ENCODE measurements around the gene PCTP. TPM values are rescaled to one million over a fixed set of nuclear protein-coding genes. Genes with fewer than 3 reads are reported as not detected.
A peak's percentile ranks its signal among the peaks of the same experiment; 100 is the strongest.

The PCTP gene
- total and polyA plus RNA-seq, 9 of the 15 experiments (the other 6 are each of a cell fraction or from before 2014, with no cell fraction given): 10.9 to 62.3 (median 41.2) TPM

DNA sequence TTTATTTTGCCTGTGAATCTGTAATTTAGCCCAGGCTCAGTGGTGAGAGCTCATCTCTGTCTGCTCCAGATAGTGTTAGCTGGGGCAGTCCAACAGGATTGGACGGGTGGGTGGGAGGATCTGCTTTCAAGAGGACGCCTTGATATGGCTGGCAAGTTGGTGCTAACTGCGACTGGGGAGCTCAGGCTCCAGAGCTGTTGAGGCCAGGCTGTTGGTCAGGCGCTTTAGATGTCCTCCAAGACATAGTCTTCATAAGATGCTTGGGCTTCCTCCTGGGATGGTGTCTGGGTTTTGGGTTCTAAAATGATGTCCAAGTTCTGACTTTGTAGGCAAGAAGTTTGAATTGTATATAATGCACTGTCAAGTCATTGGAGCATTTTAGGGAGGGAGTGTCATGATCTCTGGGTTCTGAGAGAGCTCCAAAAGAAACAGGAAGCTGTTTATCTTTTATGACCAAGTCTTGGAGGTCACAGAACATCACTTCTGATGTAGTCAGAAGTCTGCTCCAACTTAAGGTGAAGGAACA is 12.8 kb upstream of the PCTP start (continued):
- TF ChIP-seq, protein P1, sequence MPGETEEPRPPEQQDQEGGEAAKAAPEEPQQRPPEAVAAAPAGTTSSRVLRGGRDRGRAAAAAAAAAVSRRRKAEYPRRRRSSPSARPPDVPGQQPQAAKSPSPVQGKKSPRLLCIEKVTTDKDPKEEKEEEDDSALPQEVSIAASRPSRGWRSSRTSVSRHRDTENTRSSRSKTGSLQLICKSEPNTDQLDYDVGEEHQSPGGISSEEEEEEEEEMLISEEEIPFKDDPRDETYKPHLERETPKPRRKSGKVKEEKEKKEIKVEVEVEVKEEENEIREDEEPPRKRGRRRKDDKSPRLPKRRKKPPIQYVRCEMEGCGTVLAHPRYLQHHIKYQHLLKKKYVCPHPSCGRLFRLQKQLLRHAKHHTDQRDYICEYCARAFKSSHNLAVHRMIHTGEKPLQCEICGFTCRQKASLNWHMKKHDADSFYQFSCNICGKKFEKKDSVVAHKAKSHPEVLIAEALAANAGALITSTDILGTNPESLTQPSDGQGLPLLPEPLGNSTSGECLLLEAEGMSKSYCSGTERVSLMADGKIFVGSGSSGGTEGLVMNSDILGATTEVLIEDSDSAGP (CRISPR knock-in tag; IDR thresholded peaks at IDR 0.05): no peak
- no peak for TF ChIP-seq TGIF2 (CRISPR knock-in tag; IDR thresholded peaks at IDR 0.05)
- TF ChIP-seq NCOR1 (IDR thresholded peaks at IDR 0.05): peak; percentile 68
- TF ChIP-seq WHSC1 (IDR thresholded peaks at IDR 0.05; ENCODE audit: low read length): no peak
- TF ChIP-seq, protein P2, sequence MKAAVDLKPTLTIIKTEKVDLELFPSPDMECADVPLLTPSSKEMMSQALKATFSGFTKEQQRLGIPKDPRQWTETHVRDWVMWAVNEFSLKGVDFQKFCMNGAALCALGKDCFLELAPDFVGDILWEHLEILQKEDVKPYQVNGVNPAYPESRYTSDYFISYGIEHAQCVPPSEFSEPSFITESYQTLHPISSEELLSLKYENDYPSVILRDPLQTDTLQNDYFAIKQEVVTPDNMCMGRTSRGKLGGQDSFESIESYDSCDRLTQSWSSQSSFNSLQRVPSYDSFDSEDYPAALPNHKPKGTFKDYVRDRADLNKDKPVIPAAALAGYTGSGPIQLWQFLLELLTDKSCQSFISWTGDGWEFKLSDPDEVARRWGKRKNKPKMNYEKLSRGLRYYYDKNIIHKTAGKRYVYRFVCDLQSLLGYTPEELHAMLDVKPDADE (conservative IDR thresholded peaks at IDR 0.05; ENCODE audit: control insufficient read depth, low read depth, low read length): no peak
- TF ChIP-seq, protein P3, sequence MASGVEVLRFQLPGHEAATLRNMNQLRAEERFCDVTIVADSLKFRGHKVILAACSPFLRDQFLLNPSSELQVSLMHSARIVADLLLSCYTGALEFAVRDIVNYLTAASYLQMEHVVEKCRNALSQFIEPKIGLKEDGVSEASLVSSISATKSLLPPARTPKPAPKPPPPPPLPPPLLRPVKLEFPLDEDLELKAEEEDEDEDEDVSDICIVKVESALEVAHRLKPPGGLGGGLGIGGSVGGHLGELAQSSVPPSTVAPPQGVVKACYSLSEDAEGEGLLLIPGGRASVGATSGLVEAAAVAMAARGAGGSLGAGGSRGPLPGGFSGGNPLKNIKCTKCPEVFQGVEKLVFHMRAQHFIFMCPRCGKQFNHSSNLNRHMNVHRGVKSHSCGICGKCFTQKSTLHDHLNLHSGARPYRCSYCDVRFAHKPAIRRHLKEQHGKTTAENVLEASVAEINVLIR (CRISPR knock-in tag; IDR thresholded peaks at IDR 0.05): no peak
- TF ChIP-seq, protein P4, sequence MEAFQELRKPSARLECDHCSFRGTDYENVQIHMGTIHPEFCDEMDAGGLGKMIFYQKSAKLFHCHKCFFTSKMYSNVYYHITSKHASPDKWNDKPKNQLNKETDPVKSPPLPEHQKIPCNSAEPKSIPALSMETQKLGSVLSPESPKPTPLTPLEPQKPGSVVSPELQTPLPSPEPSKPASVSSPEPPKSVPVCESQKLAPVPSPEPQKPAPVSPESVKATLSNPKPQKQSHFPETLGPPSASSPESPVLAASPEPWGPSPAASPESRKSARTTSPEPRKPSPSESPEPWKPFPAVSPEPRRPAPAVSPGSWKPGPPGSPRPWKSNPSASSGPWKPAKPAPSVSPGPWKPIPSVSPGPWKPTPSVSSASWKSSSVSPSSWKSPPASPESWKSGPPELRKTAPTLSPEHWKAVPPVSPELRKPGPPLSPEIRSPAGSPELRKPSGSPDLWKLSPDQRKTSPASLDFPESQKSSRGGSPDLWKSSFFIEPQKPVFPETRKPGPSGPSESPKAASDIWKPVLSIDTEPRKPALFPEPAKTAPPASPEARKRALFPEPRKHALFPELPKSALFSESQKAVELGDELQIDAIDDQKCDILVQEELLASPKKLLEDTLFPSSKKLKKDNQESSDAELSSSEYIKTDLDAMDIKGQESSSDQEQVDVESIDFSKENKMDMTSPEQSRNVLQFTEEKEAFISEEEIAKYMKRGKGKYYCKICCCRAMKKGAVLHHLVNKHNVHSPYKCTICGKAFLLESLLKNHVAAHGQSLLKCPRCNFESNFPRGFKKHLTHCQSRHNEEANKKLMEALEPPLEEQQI (IDR thresholded peaks at IDR 0.05): peak; percentile 43; the same call in 1 of the 2 replicates
- peak in 1 of 2 experiments; percentile 66; a peak in 3 of 4 replicates for TF ChIP-seq RCOR1 (IDR thresholded peaks at IDR 0.05; ENCODE audit: borderline replicate concordance in 1 of 2, low read depth in 2 of 2, low read length in 2 of 2)
- no peak for TF ChIP-seq JUNB (CRISPR knock-in tag; conservative IDR thresholded peaks at IDR 0.05)
- no peak for TF ChIP-seq NCOA6 (IDR thresholded peaks at IDR 0.05)
- TF ChIP-seq, protein P5, sequence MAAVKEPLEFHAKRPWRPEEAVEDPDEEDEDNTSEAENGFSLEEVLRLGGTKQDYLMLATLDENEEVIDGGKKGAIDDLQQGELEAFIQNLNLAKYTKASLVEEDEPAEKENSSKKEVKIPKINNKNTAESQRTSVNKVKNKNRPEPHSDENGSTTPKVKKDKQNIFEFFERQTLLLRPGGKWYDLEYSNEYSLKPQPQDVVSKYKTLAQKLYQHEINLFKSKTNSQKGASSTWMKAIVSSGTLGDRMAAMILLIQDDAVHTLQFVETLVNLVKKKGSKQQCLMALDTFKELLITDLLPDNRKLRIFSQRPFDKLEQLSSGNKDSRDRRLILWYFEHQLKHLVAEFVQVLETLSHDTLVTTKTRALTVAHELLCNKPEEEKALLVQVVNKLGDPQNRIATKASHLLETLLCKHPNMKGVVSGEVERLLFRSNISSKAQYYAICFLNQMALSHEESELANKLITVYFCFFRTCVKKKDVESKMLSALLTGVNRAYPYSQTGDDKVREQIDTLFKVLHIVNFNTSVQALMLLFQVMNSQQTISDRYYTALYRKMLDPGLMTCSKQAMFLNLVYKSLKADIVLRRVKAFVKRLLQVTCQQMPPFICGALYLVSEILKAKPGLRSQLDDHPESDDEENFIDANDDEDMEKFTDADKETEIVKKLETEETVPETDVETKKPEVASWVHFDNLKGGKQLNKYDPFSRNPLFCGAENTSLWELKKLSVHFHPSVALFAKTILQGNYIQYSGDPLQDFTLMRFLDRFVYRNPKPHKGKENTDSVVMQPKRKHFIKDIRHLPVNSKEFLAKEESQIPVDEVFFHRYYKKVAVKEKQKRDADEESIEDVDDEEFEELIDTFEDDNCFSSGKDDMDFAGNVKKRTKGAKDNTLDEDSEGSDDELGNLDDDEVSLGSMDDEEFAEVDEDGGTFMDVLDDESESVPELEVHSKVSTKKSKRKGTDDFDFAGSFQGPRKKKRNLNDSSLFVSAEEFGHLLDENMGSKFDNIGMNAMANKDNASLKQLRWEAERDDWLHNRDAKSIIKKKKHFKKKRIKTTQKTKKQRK (IDR thresholded peaks at IDR 0.05; ENCODE audit: borderline replicate concordance, low read depth, low read length): no peak
- peak; percentile 86 for TF ChIP-seq ARID1B (IDR thresholded peaks at IDR 0.05)
- no peak for TF ChIP-seq COPS2 (conservative IDR thresholded peaks at IDR 0.05)
- no peak for TF ChIP-seq ZNF668 (CRISPR knock-in tag; IDR thresholded peaks at IDR 0.05)
- TF ChIP-seq GATAD2B (IDR thresholded peaks at IDR 0.05; ENCODE audit: borderline replicate concordance): no peak
- no peak for TF ChIP-seq RFX7 (CRISPR knock-in tag; IDR thresholded peaks at IDR 0.05)
- no peak for TF ChIP-seq ZNF384 (IDR thresholded peaks at IDR 0.05; ENCODE audit: low read depth, low read length)
- no peak for TF ChIP-seq XRCC5 (IDR thresholded peaks at IDR 0.05; ENCODE audit: low read depth, low read length)
- TF ChIP-seq ZNF586 (CRISPR knock-in tag; conservative IDR thresholded peaks at IDR 0.05): no peak
- no peak for TF ChIP-seq NFATC3 (IDR thresholded peaks at IDR 0.05)
